Activated T-helper 1 cell treated with anti-CD3 and anti-CD28 coated beads, Interleukin-12 subunit alpha, Interleukin-12 subunit beta, Interleukin-2, Interleukin-4 antibody, amounts not matched to agents 30 ng/mL and 10 ng/mL and 1 ng/mL, durations not matched to agents 14 hours and 24 hours and 36 hours (primary cell): Measurements from ENCODE around the gene NECTIN2. TPM values are rescaled to one million over a fixed set of nuclear protein-coding genes. Genes with fewer than 3 reads are reported as not detected.
A peak's percentile ranks its signal among the peaks of the same experiment; 100 is the strongest.
"Not testable (repeated sequence)": the region's sequence is repeated elsewhere in the genome, so short reads cannot be mapped to it uniquely, and the experiment has no call there.

Source experiments
- DNase-seq: peaks from one replicate; pipeline ENCODE4 v3.0.0; 2021; ENCODE audit warnings: low spot score
- H3K27ac Mint-ChIP-seq: one replicate; pipeline ENCODE4 v1.8.0; 2021; ENCODE audit warnings: mild to moderate bottlenecking, mixed read lengths
- H3K27me3 Mint-ChIP-seq: one replicate; pipeline ENCODE4 v1.8.0; 2022; ENCODE audit warnings: mild to moderate bottlenecking, moderate library complexity, mixed read lengths; ENCODE audit not compliant: insufficient read depth
- H3K36me3 Mint-ChIP-seq: one replicate; pipeline ENCODE4 v1.8.0; 2021; ENCODE audit warnings: low read depth, mixed read lengths
- H3K4me1 Mint-ChIP-seq: one replicate; pipeline ENCODE4 v1.8.0; 2021; ENCODE audit warnings: low read depth, mixed read lengths
- H3K4me3 Mint-ChIP-seq: one replicate; pipeline ENCODE4 v1.8.0; 2021; ENCODE audit warnings: mild to moderate bottlenecking, moderate library complexity, mixed read lengths
- H3K9me3 Mint-ChIP-seq: one replicate; pipeline ENCODE4 v1.8.0; 2021; ENCODE audit warnings: mixed read lengths
- intact Hi-C: fragments of 100-400 bp; cut with micrococcal nuclease; formaldehyde crosslinking; loops from one replicate; pipeline ENCODE4 v1.15.1; 2024
- total RNA-seq: library from RNA; stranded (reverse); gene quantifications from 2 replicates; pipeline ENCODE4 v1.2.3, GENCODE V29; 2022

NECTIN2 gene
- total RNA-seq, 1 donor from 2014 or later = 0.08 TPM

DNA sequence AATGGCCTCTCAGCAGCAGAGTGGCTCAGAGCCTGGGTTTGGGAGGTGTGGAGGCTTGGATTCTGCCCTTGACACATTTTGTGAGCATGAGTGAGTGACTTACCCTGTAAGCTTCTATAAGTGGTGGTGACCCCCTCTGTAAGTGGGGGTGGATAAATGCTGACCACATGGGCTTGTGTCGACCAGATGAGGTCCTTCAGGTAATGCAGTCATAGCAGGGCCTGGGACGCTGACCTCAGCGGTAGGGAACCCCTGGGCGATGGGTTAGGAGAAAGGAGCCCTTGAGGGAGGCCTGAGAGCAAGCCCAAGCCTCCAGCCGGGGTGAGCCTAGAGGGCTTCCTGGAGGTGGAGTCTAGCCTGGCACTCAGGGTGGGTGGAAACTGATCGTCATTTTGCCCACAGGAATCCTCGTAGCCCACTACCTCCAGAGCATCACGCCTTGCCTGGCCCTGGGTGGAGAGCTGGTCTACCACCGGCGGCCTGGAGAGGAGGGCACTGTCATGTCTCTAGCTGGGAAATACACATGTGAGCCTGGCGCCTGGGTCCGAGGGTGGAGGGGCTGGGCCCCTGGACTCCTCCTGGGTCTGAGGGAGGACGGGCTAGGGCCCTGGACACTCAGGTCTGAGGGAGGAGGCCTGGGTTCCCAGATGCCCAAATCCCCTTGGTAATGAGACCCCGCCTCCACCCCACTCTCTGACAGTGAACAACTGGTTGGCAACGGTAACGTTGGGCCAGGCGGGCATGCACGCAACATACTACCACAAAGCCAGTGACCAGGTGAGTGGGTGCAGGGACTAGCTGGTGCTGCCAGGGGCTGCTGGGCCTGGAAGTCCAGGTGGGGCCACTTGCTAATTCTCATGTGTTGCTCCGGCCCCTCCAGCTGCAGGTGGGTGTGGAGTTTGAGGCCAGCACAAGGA, 54.5 kb downstream of the NECTIN2 start:
- Mint-ChIP-seq H3K4me1 (no peaks in the 10 kb centered on the region), H3K9me3 (no peaks in the 10 kb centered on the region), H3K36me3 (peaks cover 37% of the 10 kb centered on the region), H3K4me3 (no peak overlapping the region), H3K27me3 (peaks cover 2% of the 10 kb centered on the region), H3K27ac (no peak overlapping the region)
- no peak for DNase-seq
- intact Hi-C loops = loop anchor here (5.0 kb wide), 1 partner anchor 157 kb away; no protein-coding TSS in a partner anchor

GRCh38 chr19:44903216-44903601, 57.1 kb downstream of the NECTIN2 start:
- H3K27me3 Mint-ChIP-seq = peaks cover 16% of the 10 kb centered on the region
- H3K36me3 Mint-ChIP-seq = peaks cover 23% of the 10 kb centered on the region
- no peak overlapping the region for H3K4me3 Mint-ChIP-seq
- H3K9me3 Mint-ChIP-seq = no peaks in the 10 kb centered on the region
- H3K27ac Mint-ChIP-seq = no peak overlapping the region
- DNase-seq = no peak
- peaks cover 8% of the 10 kb centered on the region for H3K4me1 Mint-ChIP-seq
- intact Hi-C loops = loop anchor here (1.0 to 5.0 kb wide), 3 partner anchors 12 to 154 kb away; partner anchors contain the start of gene TOMM40

DNA sequence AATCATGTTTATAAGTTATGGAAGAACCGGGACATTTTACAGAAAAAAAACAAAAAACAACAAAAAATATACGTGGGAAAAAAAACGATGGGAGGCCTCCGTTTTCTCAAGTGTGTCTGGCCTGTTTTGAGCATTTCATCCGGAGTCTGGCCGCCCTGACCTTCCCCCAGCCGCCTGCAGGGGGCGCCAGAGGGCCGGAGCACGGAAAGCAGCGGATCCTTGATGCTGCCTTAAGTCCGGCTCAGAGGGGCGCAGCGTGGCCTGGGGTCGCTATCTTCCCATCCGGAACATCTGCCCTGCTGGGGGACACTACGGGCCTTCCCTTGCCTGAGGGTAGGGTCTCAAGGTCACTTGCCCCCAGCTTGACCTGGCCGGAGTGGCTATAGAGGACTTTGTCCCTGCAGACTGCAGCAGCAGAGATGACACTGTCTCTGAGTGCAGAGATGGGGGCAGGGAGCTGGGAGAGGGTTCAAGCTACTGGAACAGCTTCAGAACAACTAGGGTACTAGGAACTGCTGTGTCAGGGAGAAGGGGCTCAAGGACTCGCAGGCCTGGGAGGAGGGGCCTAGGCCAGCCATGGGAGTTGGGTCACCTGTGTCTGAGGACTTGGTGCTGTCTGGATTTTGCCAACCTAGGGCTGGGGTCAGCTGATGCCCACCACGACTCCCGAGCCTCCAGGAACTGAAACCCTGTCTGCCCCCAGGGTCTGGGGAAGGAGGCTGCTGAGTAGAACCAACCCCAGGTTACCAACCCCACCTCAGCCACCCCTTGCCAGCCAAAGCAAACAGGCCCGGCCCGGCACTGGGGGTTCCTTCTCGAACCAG, 57.7 kb downstream of the NECTIN2 start:
- H3K4me1 Mint-ChIP-seq = peaks cover 8% of the 10 kb centered on the region
- intact Hi-C loops = loop anchor here (1.0 to 5.0 kb wide), 3 partner anchors 13 to 153 kb away; partner anchors contain the start of gene TOMM40
- H3K36me3 Mint-ChIP-seq = peaks cover 23% of the 10 kb centered on the region
- no peaks in the 10 kb centered on the region for H3K9me3 Mint-ChIP-seq
- peak; percentile 54 for DNase-seq
- H3K4me3 Mint-ChIP-seq = no peak overlapping the region
- H3K27ac Mint-ChIP-seq = no peak overlapping the region
- H3K27me3 Mint-ChIP-seq = peaks cover 16% of the 10 kb centered on the region

GRCh38 chr19:44904426-44904994, 58.4 kb downstream of the NECTIN2 start:
- intact Hi-C loops = loop anchor here (5.0 kb wide), 1 partner anchor 153 kb away; no protein-coding TSS in a partner anchor
- H3K27ac Mint-ChIP-seq = no peak overlapping the region
- peaks cover 20% of the 10 kb centered on the region for H3K36me3 Mint-ChIP-seq
- peaks cover 16% of the 10 kb centered on the region for H3K27me3 Mint-ChIP-seq
- H3K9me3 Mint-ChIP-seq = no peaks in the 10 kb centered on the region
- peaks cover 8% of the 10 kb centered on the region for H3K4me1 Mint-ChIP-seq
- no peak for DNase-seq
- H3K4me3 Mint-ChIP-seq = no peak overlapping the region

- H3K27me3 Mint-ChIP-seq = peaks cover 16% of the 10 kb centered on the region
- peaks cover 8% of the 10 kb centered on the region for H3K4me1 Mint-ChIP-seq
- DNase-seq = no peak
- intact Hi-C loops = loop anchor here (2.0 kb wide), 1 partner anchor 21 kb away; no protein-coding TSS in a partner anchor
- no peaks in the 10 kb centered on the region for H3K9me3 Mint-ChIP-seq
- H3K4me3 Mint-ChIP-seq = peak within 1 kb of the TSS; percentile 47
- peaks cover 12% of the 10 kb centered on the region for H3K36me3 Mint-ChIP-seq
- H3K27ac Mint-ChIP-seq = no peak within 1 kb of the TSS
Observed at GRCh38 chr19:44905437-44906160, 59.5 kb downstream of the NECTIN2 start, which contains the start of gene APOE. Gene APOE (plus strand): TSS chr19:44905796. CDS start chr19:44906625, 829 bp downstream.

- Mint-ChIP-seq H3K27ac (no peak overlapping the region), H3K4me3 (no peak overlapping the region), H3K36me3 (peaks cover 10% of the 10 kb centered on the region), H3K27me3 (peaks cover 23% of the 10 kb centered on the region), H3K4me1 (peaks cover 14% of the 10 kb centered on the region), H3K9me3 (no peaks in the 10 kb centered on the region)
- intact Hi-C loops = loop anchor here (2.0 kb wide), 1 partner anchor 19 kb away; no protein-coding TSS in a partner anchor
- DNase-seq = no peak
Observed at GRCh38 chr19:44907613-44908012, 61.5 kb downstream of the NECTIN2 start.

DNA sequence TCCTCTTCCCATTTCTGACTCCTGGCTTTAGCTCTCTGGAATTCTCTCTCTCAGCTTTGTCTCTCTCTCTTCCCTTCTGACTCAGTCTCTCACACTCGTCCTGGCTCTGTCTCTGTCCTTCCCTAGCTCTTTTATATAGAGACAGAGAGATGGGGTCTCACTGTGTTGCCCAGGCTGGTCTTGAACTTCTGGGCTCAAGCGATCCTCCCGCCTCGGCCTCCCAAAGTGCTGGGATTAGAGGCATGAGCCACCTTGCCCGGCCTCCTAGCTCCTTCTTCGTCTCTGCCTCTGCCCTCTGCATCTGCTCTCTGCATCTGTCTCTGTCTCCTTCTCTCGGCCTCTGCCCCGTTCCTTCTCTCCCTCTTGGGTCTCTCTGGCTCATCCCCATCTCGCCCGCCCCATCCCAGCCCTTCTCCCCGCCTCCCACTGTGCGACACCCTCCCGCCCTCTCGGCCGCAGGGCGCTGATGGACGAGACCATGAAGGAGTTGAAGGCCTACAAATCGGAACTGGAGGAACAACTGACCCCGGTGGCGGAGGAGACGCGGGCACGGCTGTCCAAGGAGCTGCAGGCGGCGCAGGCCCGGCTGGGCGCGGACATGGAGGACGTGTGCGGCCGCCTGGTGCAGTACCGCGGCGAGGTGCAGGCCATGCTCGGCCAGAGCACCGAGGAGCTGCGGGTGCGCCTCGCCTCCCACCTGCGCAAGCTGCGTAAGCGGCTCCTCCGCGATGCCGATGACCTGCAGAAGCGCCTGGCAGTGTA, 62.2 kb downstream of the NECTIN2 start:
- peaks cover 9% of the 10 kb centered on the region for H3K36me3 Mint-ChIP-seq
- peaks cover 27% of the 10 kb centered on the region for H3K27me3 Mint-ChIP-seq
- H3K27ac Mint-ChIP-seq = no peak overlapping the region
- no peak for DNase-seq
- H3K9me3 Mint-ChIP-seq = no peaks in the 10 kb centered on the region
- intact Hi-C loops = no loop called here
- H3K4me3 Mint-ChIP-seq = no peak overlapping the region
- H3K4me1 Mint-ChIP-seq = peaks cover 14% of the 10 kb centered on the region

GRCh38 chr19:44908836-44909261, 62.8 kb downstream of the NECTIN2 start:
- no peaks in the 10 kb centered on the region for H3K9me3 Mint-ChIP-seq
- intact Hi-C loops = no loop called here
- H3K4me1 Mint-ChIP-seq = peaks cover 19% of the 10 kb centered on the region
- no peak for DNase-seq
- H3K27me3 Mint-ChIP-seq = peaks cover 33% of the 10 kb centered on the region
- peaks cover 4% of the 10 kb centered on the region for H3K36me3 Mint-ChIP-seq
- no peak overlapping the region for H3K27ac Mint-ChIP-seq
- H3K4me3 Mint-ChIP-seq = no peak overlapping the region

DNA sequence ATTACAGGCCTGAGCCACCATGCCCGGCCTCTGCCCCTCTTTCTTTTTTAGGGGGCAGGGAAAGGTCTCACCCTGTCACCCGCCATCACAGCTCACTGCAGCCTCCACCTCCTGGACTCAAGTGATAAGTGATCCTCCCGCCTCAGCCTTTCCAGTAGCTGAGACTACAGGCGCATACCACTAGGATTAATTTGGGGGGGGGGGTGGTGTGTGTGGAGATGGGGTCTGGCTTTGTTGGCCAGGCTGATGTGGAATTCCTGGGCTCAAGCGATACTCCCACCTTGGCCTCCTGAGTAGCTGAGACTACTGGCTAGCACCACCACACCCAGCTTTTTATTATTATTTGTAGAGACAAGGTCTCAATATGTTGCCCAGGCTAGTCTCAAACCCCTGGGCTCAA, 63.7 kb downstream of the NECTIN2 start:
- intact Hi-C loops = no loop called here
- no peak overlapping the region for H3K4me3 Mint-ChIP-seq
- H3K27ac Mint-ChIP-seq = no peak overlapping the region
- no peaks in the 10 kb centered on the region for H3K9me3 Mint-ChIP-seq
- no peaks in the 10 kb centered on the region for H3K36me3 Mint-ChIP-seq
- peaks cover 28% of the 10 kb centered on the region for H3K4me1 Mint-ChIP-seq
- DNase-seq = no peak
- peaks cover 34% of the 10 kb centered on the region for H3K27me3 Mint-ChIP-seq

DNA sequence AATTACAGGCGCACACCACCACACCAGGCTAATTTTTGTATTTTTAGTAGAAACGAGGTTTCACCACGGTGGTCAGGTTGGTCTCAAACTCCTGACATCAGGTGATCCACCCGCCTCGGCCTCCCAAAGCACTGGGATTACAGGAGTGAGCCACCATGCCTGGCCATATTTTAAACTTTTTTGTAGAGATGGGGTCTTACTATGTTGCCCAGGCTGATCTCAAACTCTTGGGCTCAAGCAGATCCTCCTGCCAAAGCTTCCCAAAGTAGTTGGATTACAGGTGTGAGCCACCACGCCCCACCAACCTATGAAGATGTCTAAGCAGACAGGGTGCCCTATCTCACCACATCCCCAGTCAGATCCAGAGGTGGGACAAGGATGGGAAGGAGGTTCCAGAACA, 65.8 kb downstream of the NECTIN2 start:
- peaks cover 24% of the 10 kb centered on the region for H3K4me1 Mint-ChIP-seq
- intact Hi-C loops, H3K36me3 Mint-ChIP-seq: not testable (repeated sequence)

DNA sequence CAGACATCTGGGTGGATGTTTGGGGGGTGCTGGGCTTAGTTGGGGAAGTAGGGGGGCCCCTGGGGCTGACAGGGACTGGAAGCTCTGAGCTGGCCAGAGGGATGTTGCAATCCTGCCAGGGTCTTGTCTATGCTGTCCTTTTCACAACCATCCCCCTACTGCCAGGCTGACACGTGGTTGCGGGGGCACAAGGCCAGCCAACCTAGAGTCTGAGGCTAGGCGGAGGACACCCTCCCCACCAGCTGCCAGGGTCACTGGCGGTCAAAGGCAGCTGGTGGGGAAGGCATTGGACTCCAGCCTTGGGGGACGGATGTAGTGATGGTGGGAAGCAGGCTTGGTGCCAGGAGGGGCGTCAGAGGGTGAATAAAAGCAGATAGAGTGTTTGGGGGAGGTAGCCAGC, 66.8 kb downstream of the NECTIN2 start:
- no peaks in the 10 kb centered on the region for H3K36me3 Mint-ChIP-seq
- peak overlapping the region; percentile 68 for H3K4me3 Mint-ChIP-seq
- DNase-seq = no peak
- H3K9me3 Mint-ChIP-seq = no peaks in the 10 kb centered on the region
- peak overlapping the region; percentile 34 for H3K27ac Mint-ChIP-seq
- H3K27me3 Mint-ChIP-seq = peaks cover 23% of the 10 kb centered on the region
- intact Hi-C loops = no loop called here
- H3K4me1 Mint-ChIP-seq = peaks cover 24% of the 10 kb centered on the region

More for the DNA sequence above, 65.8 kb downstream of the NECTIN2 start:
- not testable (repeated sequence) for H3K9me3 Mint-ChIP-seq, H3K4me3 Mint-ChIP-seq, DNase-seq, H3K27ac Mint-ChIP-seq
- peaks cover 26% of the 10 kb centered on the region for H3K27me3 Mint-ChIP-seq
